ENCODE data around the gene KCNH2. TPM values are rescaled to one million over a fixed set of nuclear protein-coding genes. Genes with fewer than 3 reads are reported as not detected.

KCNH2 gene
- total RNA-seq, 4 donors from 2014 or later, result 0.33 to 0.93 (median 0.63) TPM

GRCh38 chr7:150994141-150994837 is 16.2 kb upstream of the KCNH2 start:
- DNase-seq, result no peak
- Histone ChIP-seq H3K4me1 (no peaks in the 10 kb centered on the region), H3K36me3 (no peaks in the 10 kb centered on the region), H3K9me3 (no peaks in the 10 kb centered on the region), H3K27ac (peak overlapping the region in 2 of 3 donors; percentile 10 to 15), H3K4me3 (replicated peaks in 1 of 3) (peak overlapping the region in 1 of 3 donors; percentile 2), H3K27me3 (no peaks in the 10 kb centered on the region)
- 49 to 65% methylated on average over 13 to 14 of the region's 15 CpGs for WGBS, 2 donors
- intact Hi-C loops (cut with DNase I), result no loop called here
- TF ChIP-seq POLR2A (IDR thresholded peaks at IDR 0.05) (no peak), CTCF (IDR thresholded peaks at IDR 0.05) (no peak)

- 89 to 94% methylated on average over 7 to 9 of the region's 14 CpGs for WGBS, 2 donors
- no peaks in the 10 kb centered on the region for H3K36me3 ChIP-seq
- no peaks in the 10 kb centered on the region for H3K27me3 ChIP-seq
- no peak overlapping the region for H3K4me3 ChIP-seq (replicated peaks in 1 of 3)
- TF ChIP-seq CTCF (IDR thresholded peaks at IDR 0.05) (no peak), POLR2A (IDR thresholded peaks at IDR 0.05) (peak in 1 of 2 donors; percentile 4)
- intact Hi-C loops (cut with DNase I), result no loop called here
- no peaks in the 10 kb centered on the region for H3K9me3 ChIP-seq
- no peaks in the 10 kb centered on the region for H3K4me1 ChIP-seq
- H3K27ac ChIP-seq, result peak overlapping the region in 1 of 3 donors; percentile 15
- DNase-seq, result no peak
Measured at GRCh38 chr7:150993511-150993910, 15.4 kb upstream of the KCNH2 start.

- H3K4me3 ChIP-seq (replicated peaks in 1 of 3), result no peak overlapping the region
- TF ChIP-seq CTCF (IDR thresholded peaks at IDR 0.05) (no peak), POLR2A (IDR thresholded peaks at IDR 0.05) (no peak)
- WGBS, 2 donors, result 21 to 39% methylated on average over 4 to 5 of the region's 5 CpGs
- H3K4me1 ChIP-seq, result no peaks in the 10 kb centered on the region
- intact Hi-C loops (cut with DNase I), result no loop called here
- peak in 1 of 2 donors; percentile 11 for DNase-seq
- no peaks in the 10 kb centered on the region for H3K27me3 ChIP-seq
- no peaks in the 10 kb centered on the region for H3K36me3 ChIP-seq
- peak overlapping the region in 1 of 3 donors; percentile 10 for H3K27ac ChIP-seq
- H3K9me3 ChIP-seq, result no peaks in the 10 kb centered on the region
Measured at GRCh38 chr7:150992833-150993302, 14.7 kb upstream of the KCNH2 start.

GRCh38 chr7:150992051-150992640 is 14.0 kb upstream of the KCNH2 start:
- H3K36me3 ChIP-seq, result no peaks in the 10 kb centered on the region
- H3K4me1 ChIP-seq, result no peaks in the 10 kb centered on the region
- intact Hi-C loops (cut with DNase I), result no loop called here
- H3K27ac ChIP-seq, result peak overlapping the region in 1 of 3 donors; percentile 10
- DNase-seq, result no peak
- H3K9me3 ChIP-seq, result no peaks in the 10 kb centered on the region
- 64 to 83% methylated on average over 6 of the region's 6 CpGs for WGBS, 2 donors
- no peak overlapping the region for H3K4me3 ChIP-seq (replicated peaks in 1 of 3)
- no peak for TF ChIP-seq POLR2A (IDR thresholded peaks at IDR 0.05)
- no peak for TF ChIP-seq CTCF (IDR thresholded peaks at IDR 0.05)
- H3K27me3 ChIP-seq, result no peaks in the 10 kb centered on the region

Data from thyroid gland (tissue), 4 donors.